Liver (tissue), 9 donors: ENCODE results near the gene KIAA0930. TPM values are rescaled to one million over a fixed set of nuclear protein-coding genes. Genes with fewer than 3 reads are reported as not detected.

Experiments used
- DNase-seq: peaks from one replicate; pipeline ENCODE4 v3.0.0-alpha.2; 2017; ENCODE audit warnings: low spot score
- H3K27ac ChIP-seq, 2 donors: one replicate each; pipeline ENCODE4 v1.7.0; 2013; ENCODE audit warnings: inconsistent platforms in 2 of 2, low read length in 2 of 2, control low read depth in 1 of 2, low read depth in 1 of 2, mild to moderate bottlenecking in 1 of 2
- H3K27me3 ChIP-seq, 4 donors: one replicate each; pipeline versions ENCODE4 v1.6.1 to v1.7.0; 2013; ENCODE audit warnings: low read length in 3 of 4, inconsistent platforms in 1 of 4, mild to moderate bottlenecking in 1 of 4, moderate library complexity in 1 of 4; ENCODE audit not compliant: control insufficient read depth in 4 of 4, insufficient read depth in 4 of 4
- H3K36me3 ChIP-seq, 4 donors: one replicate each; pipeline versions ENCODE4 v1.6.1 to v1.7.0; 2013; ENCODE audit warnings: low read length in 3 of 4, mild to moderate bottlenecking in 3 of 4, low read depth in 1 of 4, moderate library complexity in 1 of 4; ENCODE audit not compliant: control insufficient read depth in 4 of 4, insufficient read depth in 3 of 4
- H3K4me1 ChIP-seq, 4 donors: one replicate each; pipeline versions ENCODE4 v1.6.1 to v1.7.0; 2013; ENCODE audit warnings: low read length in 3 of 4, mild to moderate bottlenecking in 3 of 4, moderate library complexity in 1 of 4; ENCODE audit not compliant: control insufficient read depth in 4 of 4, insufficient read depth in 4 of 4
- H3K4me3 ChIP-seq, 3 donors: one replicate each; pipeline versions ENCODE4 v1.6.1 to v1.7.0; 2013; ENCODE audit warnings: low read length in 3 of 3, control low read depth in 1 of 3, low read depth in 1 of 3, mild to moderate bottlenecking in 1 of 3
- H3K9ac ChIP-seq, 2 donors: one replicate each; pipeline ENCODE4 v1.7.0; 2013; ENCODE audit warnings: low read length in 2 of 2, mild to moderate bottlenecking in 2 of 2, moderate library complexity in 2 of 2, control low read depth in 1 of 2, low read depth in 1 of 2
- H3K9me3 ChIP-seq, 4 donors: one replicate each; pipeline versions ENCODE4 v1.6.1 to v1.7.0; 2013; ENCODE audit warnings: low read length in 3 of 4; ENCODE audit not compliant: control insufficient read depth in 4 of 4
- FOXA1 ChIP-seq: IDR thresholded peaks from 2 replicates; pipeline ENCODE4 v1.6.1; 2016; ENCODE audit warnings: antibody characterized with exemption
- FOXA2 ChIP-seq: IDR thresholded peaks from 2 replicates; pipeline ENCODE4 v1.6.1; 2016; ENCODE audit warnings: antibody characterized with exemption
- GABPA ChIP-seq, 2 donors: IDR thresholded peaks in 1 of 2; conservative IDR thresholded peaks in 1 of 2; 2 replicates each; pipeline ENCODE4 v1.6.1; 2016; ENCODE audit warnings: antibody characterized with exemption in 2 of 2, mild to moderate bottlenecking in 1 of 2, moderate library complexity in 1 of 2
- JUND ChIP-seq, 2 donors: IDR thresholded peaks; 2 replicates each; pipeline ENCODE4 v1.6.1; 2016; ENCODE audit warnings: antibody characterized with exemption in 2 of 2
- NR2F2 ChIP-seq: IDR thresholded peaks from 2 replicates; pipeline ENCODE4 v1.6.1; 2016; ENCODE audit warnings: antibody characterized with exemption
- RAD21 ChIP-seq, 2 donors: IDR thresholded peaks; 2 replicates each; pipeline ENCODE4 v1.6.1; 2016; ENCODE audit warnings: antibody characterized with exemption in 2 of 2, mild to moderate bottlenecking in 2 of 2
- RXRA ChIP-seq, 2 donors: IDR thresholded peaks; 2 replicates each; pipeline ENCODE4 v1.6.1; 2017 to 2018; ENCODE audit warnings: antibody characterized with exemption in 2 of 2, mild to moderate bottlenecking in 1 of 2
- SP1 ChIP-seq: IDR thresholded peaks from 2 replicates; pipeline ENCODE4 v1.6.1; 2018; ENCODE audit warnings: antibody characterized with exemption, mild to moderate bottlenecking
- YY1 ChIP-seq: IDR thresholded peaks from 2 replicates; pipeline ENCODE4 v1.6.1; 2016; ENCODE audit warnings: antibody characterized with exemption, mild to moderate bottlenecking
- WGBS: extraction: QIAGEN DNeasy Blood & Tissue Kit; methylation state at CpG from one replicate; pipeline ENCODE4 v1.1.7; 2013; 5-methylcytosine and 5-hydroxymethylcytosine counted together
- polyA plus RNA-seq, 2 donors: library from polyadenylated mRNA; stranded (reverse) in 1 of 2; unstranded in 1 of 2; fragments of 200-250 nt in 1 of 2; fragments of >200 nt in 1 of 2; fragmentation: Nextera tagmentation in 1 of 2; extraction: Ambion mirVana in 1 of 2; gene quantifications; one replicate each; pipeline versions ENCODE4 v1.2.1 to v1.2.3, GENCODE V29; 2013 to 2015
- total RNA-seq, 2 donors: library from RNA; depleted of rRNA; stranded (reverse); fragments of >200 nt; gene quantifications; one replicate each; pipeline ENCODE4 v1.2.3, GENCODE V29; 2014
- TF ChIP-seq, protein P1 (sequence below): fragments of 150-350 bp; IDR thresholded peaks from 2 replicates; pipeline ENCODE4 v1.5.1; 2017; ENCODE audit warnings: improper control_type of control experiment, low read depth, low read length; ENCODE audit not compliant: missing input control
- TF ChIP-seq, protein P2 (sequence below): IDR thresholded peaks from 2 replicates; pipeline ENCODE4 v1.6.1; 2016; ENCODE audit warnings: antibody characterized with exemption
- TF ChIP-seq, protein P3 (sequence below): IDR thresholded peaks from 2 replicates; pipeline ENCODE4 v1.6.1; 2016; ENCODE audit warnings: antibody characterized with exemption, mild to moderate bottlenecking
- TF ChIP-seq, protein P4 (sequence below): IDR thresholded peaks from 2 replicates; pipeline ENCODE4 v1.6.1; 2016; ENCODE audit warnings: antibody characterized with exemption
- donor health status: healthy.
- donor health status: healthy.
- donor health status: healthy.
- donor health status: healthy.
- donor health status: healthy.

KIAA0930 gene
- total and polyA plus RNA-seq, 4 donors, result 6.1 to 30.0 (median 17.6) TPM

DNA sequence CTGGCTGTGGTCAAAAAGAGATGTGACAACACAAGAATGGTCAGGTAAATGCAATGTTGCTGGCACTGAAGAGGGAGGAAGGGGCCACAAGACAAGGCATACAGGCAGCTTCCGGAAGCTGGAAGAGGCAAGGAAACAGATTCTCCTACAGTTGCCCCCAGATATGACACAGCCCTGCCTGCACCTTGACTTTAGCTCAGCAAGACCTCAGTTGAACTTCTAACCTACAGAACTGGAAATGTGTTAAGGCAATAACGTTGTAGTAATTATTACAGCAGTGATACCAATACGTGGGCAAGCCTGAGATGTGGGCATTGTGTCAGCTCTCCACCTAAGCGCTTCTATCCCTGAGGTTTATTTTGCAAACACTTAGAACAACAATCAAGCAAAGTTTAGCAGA, 4.2 kb upstream of the KIAA0930 start:
- Histone ChIP-seq H3K4me3 (no peak overlapping the region), H3K36me3 (no peaks in the 10 kb centered on the region), H3K9me3 (no peaks in the 10 kb centered on the region), H3K27ac (peak overlapping the region; percentile 96 to 99), H3K9ac (peak overlapping the region in 1 of 2 donors; percentile 49), H3K4me1 (peaks cover 3 to 42% (median 22%) of the 10 kb centered on the region in 4 donors), H3K27me3 (no peaks in the 10 kb centered on the region)
- TF ChIP-seq GABPA (IDR thresholded peaks at IDR 0.05 in 1 of 2, conservative IDR thresholded peaks at IDR 0.05 in 1 of 2), result no peak
- TF ChIP-seq, protein P1, sequence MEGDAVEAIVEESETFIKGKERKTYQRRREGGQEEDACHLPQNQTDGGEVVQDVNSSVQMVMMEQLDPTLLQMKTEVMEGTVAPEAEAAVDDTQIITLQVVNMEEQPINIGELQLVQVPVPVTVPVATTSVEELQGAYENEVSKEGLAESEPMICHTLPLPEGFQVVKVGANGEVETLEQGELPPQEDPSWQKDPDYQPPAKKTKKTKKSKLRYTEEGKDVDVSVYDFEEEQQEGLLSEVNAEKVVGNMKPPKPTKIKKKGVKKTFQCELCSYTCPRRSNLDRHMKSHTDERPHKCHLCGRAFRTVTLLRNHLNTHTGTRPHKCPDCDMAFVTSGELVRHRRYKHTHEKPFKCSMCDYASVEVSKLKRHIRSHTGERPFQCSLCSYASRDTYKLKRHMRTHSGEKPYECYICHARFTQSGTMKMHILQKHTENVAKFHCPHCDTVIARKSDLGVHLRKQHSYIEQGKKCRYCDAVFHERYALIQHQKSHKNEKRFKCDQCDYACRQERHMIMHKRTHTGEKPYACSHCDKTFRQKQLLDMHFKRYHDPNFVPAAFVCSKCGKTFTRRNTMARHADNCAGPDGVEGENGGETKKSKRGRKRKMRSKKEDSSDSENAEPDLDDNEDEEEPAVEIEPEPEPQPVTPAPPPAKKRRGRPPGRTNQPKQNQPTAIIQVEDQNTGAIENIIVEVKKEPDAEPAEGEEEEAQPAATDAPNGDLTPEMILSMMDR, result no peak
- TF ChIP-seq NR2F2, result no peak
- peak in 1 of 2 donors; percentile 37 for TF ChIP-seq RXRA (IDR thresholded peaks at IDR 0.05)
- no peak for TF ChIP-seq SP1
- no peak for DNase-seq
- 38% methylated on average over 4 of the region's 4 CpGs for WGBS

DNA sequence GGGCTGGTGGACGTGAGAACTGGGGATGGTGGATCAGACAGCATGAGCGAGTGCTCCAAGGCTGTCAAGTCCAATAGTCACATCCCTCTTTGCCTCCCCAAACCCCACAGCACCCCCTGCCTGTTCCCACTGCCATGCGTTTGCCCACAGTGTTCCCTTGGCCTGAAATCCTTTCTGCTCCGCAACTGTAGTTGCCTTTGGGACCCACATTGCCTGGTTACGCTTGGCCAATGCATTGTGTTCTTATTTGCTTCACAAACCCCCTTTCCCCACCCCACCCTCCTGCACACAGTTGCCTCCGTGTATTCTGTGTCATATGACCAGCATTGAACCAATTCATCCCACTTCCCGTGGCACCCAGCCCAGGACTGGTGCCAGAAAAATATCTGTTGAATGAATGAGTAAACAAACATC, 2.1 kb upstream of the KIAA0930 start:
- no peak for TF ChIP-seq GABPA (IDR thresholded peaks at IDR 0.05 in 1 of 2, conservative IDR thresholded peaks at IDR 0.05 in 1 of 2)
- TF ChIP-seq FOXA1, result no peak
- TF ChIP-seq NR2F2, result no peak
- TF ChIP-seq, protein P2, sequence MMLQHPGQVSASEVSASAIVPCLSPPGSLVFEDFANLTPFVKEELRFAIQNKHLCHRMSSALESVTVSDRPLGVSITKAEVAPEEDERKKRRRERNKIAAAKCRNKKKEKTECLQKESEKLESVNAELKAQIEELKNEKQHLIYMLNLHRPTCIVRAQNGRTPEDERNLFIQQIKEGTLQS, result no peak
- no peak for TF ChIP-seq FOXA2
- TF ChIP-seq YY1, result no peak
- no peak for TF ChIP-seq RAD21 (IDR thresholded peaks at IDR 0.05)
- TF ChIP-seq RXRA (IDR thresholded peaks at IDR 0.05), result no peak
- TF ChIP-seq SP1, result no peak
- TF ChIP-seq, protein P3, sequence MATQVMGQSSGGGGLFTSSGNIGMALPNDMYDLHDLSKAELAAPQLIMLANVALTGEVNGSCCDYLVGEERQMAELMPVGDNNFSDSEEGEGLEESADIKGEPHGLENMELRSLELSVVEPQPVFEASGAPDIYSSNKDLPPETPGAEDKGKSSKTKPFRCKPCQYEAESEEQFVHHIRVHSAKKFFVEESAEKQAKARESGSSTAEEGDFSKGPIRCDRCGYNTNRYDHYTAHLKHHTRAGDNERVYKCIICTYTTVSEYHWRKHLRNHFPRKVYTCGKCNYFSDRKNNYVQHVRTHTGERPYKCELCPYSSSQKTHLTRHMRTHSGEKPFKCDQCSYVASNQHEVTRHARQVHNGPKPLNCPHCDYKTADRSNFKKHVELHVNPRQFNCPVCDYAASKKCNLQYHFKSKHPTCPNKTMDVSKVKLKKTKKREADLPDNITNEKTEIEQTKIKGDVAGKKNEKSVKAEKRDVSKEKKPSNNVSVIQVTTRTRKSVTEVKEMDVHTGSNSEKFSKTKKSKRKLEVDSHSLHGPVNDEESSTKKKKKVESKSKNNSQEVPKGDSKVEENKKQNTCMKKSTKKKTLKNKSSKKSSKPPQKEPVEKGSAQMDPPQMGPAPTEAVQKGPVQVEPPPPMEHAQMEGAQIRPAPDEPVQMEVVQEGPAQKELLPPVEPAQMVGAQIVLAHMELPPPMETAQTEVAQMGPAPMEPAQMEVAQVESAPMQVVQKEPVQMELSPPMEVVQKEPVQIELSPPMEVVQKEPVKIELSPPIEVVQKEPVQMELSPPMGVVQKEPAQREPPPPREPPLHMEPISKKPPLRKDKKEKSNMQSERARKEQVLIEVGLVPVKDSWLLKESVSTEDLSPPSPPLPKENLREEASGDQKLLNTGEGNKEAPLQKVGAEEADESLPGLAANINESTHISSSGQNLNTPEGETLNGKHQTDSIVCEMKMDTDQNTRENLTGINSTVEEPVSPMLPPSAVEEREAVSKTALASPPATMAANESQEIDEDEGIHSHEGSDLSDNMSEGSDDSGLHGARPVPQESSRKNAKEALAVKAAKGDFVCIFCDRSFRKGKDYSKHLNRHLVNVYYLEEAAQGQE, result no peak
- TF ChIP-seq, protein P4, sequence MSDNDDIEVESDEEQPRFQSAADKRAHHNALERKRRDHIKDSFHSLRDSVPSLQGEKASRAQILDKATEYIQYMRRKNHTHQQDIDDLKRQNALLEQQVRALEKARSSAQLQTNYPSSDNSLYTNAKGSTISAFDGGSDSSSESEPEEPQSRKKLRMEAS, result no peak
- TF ChIP-seq, protein P1, result no peak
- TF ChIP-seq JUND (IDR thresholded peaks at IDR 0.05), result no peak
- Histone ChIP-seq H3K36me3 (no peaks in the 10 kb centered on the region), H3K4me3 (no peak overlapping the region), H3K9me3 (no peaks in the 10 kb centered on the region), H3K9ac (no peak overlapping the region), H3K27me3 (no peaks in the 10 kb centered on the region), H3K4me1 (peaks cover 6 to 42% (median 29%) of the 10 kb centered on the region in 4 donors), H3K27ac (peak overlapping the region; percentile 42 to 48)
- DNase-seq, result no peak
- WGBS, result 56% methylated on average over 7 of the region's 7 CpGs
